ENCODE results near the gene DENND1B.

- no peak for TF ChIP-seq CTCF (IDR thresholded peaks at IDR 0.05; ENCODE audit: poor library complexity)
- no peak for TF ChIP-seq EZH2 (IDR thresholded peaks at IDR 0.05; ENCODE audit: borderline replicate concordance)
- TF ChIP-seq EZH2phosphoT487 (IDR thresholded peaks at IDR 0.05; ENCODE audit: low read depth, severe bottlenecking, unreplicated experiment): no peak
Observed at GRCh38 chr1:197633447-197634078, 141.7 kb downstream of the DENND1B start.
